D721Med (cell line): Measurements from ENCODE around the gene ILKAP.

ENCODE experiments used
- DNase-seq: peaks from one replicate; pipeline ENCODE4 v3.0.0; 2011; ENCODE audit warnings: low spot score; ENCODE audit not compliant: insufficient read length
- FAIRE-seq: peaks from 2 replicates; lab custom pipeline; 2011; peaks lifted over from hg19 to GRCh38; lab: Jason Lieb, UNC
- TF ChIP-seq, protein P1 (sequence below): IDR thresholded peaks from 2 replicates; pipeline ENCODE4 v1.5.1; 2012; ENCODE audit warnings: mild to moderate bottlenecking, control low read depth; ENCODE audit not compliant: insufficient read depth; ENCODE audit errors: missing control alignments

ILKAP gene

DNA sequence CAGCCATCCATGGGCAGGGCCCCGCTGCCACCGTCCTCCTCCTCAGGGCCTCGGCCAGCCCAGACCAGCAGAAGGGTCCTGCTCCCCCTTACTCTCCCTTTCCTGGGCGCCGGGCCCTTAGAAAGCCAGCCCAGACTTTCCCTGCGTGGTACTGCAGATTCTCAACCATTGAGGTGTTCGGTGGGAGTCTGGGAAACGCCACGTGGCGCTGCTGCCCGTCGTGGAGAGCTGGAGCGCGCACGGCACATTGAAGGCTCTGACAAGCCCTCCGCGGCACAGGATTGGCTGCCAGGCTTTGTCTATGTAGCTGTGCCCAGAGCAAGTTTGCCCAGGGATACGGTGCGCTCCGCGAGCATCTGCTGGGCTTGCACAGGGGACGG lies 75.4 kb downstream of the ILKAP start:
- TF ChIP-seq, protein P1, sequence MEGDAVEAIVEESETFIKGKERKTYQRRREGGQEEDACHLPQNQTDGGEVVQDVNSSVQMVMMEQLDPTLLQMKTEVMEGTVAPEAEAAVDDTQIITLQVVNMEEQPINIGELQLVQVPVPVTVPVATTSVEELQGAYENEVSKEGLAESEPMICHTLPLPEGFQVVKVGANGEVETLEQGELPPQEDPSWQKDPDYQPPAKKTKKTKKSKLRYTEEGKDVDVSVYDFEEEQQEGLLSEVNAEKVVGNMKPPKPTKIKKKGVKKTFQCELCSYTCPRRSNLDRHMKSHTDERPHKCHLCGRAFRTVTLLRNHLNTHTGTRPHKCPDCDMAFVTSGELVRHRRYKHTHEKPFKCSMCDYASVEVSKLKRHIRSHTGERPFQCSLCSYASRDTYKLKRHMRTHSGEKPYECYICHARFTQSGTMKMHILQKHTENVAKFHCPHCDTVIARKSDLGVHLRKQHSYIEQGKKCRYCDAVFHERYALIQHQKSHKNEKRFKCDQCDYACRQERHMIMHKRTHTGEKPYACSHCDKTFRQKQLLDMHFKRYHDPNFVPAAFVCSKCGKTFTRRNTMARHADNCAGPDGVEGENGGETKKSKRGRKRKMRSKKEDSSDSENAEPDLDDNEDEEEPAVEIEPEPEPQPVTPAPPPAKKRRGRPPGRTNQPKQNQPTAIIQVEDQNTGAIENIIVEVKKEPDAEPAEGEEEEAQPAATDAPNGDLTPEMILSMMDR: no peak
- DNase-seq (no peak), FAIRE-seq (no peak)

DNA sequence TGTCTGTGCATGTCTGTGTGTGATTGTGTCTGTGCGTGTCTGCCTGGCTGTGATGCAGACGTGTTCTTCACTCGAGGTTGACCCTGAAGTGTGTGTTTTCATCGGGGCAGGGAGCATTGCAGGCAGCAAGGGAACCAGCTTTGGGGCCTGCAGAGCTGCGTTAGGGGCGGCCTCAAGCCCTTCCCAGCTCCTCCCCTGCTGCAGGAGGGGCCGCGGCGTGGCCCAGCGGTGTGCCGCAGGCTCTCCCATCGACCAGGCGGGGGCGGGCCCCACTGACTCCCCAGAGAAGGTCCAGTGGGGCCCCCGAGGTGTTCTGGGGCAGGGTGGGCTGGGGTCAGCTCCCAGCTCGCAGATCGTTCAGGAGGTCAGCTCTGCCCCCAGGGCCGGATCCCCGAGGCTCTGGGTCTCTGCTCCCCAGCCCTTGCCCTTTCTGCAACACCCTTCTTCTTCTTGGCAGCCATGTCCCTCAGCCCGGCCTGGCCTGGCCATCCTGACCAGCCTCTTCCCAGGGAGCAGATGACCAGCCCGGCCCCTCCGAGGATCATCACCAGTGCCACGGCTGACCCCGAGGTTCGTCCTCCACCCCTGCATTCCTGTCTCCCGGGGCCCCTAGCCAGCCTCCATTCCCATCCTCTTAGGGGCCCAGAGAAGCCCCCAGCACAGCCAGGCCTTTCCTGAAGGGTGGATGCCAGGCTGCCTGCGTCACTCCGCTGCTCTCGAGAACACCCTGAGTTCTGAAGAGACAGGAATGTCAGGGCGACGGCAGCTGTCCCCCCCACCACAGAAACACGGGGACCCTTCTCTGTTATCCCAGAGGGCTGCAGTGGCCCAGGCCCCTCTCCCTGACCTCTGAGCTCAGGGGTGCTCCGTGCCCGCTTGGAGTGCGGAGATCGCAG lies 76.1 kb downstream of the ILKAP start:
- TF ChIP-seq, protein P1: no peak
- FAIRE-seq (no peak), DNase-seq (no peak)

DNA sequence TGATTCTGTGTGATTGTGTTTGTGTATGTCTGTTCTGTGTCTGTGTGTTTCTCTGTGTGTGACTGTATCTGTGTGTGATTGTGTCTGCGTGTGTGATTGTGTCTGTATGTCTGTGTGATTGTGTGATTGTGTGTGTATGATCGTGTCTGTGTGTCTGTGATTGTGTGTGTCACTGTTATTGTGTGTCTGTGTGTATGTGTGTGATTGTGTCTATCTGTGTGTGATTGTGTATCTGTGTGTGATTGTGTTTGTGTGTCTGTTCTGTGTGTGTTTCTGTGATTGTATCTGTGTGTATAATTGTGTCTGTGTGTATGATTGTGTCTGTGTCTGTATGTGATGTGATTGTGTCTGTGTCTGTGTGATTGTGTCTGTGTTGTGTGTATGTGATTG lies 76.7 kb downstream of the ILKAP start:
- TF ChIP-seq, protein P1: no peak
- DNase-seq (no peak), FAIRE-seq (no peak)

DNA sequence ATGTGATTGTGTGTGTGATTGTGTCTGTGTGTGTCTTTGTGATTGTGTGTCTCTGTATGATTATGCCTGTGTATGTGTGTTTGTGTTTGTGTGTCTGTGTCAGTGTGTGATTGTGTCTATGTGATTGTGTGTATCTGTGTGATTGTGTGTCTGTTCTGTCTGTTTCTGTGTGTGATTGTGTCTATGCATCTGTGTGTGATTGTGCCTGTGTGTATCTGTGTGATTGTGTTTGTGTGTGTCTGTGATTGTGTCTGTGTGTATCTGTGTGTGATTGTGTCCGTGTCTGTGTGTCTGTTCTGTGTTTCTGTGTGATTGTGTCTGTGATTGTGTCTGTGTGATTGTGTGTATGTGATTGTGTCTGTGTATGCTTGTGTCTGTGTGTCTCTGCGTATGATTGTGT lies 77.2 kb downstream of the ILKAP start:
- TF ChIP-seq, protein P1: no peak
- DNase-seq (no peak), FAIRE-seq (peak; percentile 77)

DNA sequence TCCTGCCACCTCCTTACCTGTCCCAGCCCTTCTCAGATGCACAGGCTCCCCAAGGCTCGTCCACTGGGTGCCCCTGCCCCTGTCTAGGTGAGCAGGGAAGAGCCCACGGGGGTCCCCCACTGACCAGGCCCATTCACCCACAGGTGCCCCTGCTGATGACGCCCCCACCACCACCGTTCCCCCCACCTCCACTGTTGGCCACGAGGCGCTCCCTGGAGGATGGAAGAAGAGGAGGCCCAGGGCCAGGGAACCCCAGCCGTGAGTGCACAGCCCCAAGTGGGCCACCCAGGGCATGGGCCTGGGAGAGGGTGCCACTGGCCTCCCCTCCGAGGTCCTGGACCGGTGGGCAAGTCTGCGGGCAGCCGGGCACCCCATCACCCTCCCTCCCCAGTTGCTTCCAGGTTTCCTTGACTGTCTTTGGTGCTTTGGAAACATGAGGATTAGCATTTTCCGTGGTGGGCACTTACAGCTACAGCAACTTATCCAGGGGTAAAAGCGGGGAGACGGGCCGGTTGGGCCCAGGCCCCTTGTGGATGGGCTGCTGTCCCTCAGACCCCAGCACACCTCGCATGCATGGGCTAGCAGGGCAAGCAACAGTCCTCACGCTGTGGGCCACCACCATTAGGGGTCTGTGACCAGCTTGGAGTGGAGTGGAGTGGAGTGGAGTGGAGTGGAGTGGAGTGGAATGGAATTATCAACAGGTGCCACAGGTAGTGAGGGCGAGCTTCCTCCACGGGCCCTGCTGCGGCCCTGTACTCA lies 78.2 kb downstream of the ILKAP start:
- FAIRE-seq (no peak), DNase-seq (no peak)
- TF ChIP-seq, protein P1: no peak

DNA sequence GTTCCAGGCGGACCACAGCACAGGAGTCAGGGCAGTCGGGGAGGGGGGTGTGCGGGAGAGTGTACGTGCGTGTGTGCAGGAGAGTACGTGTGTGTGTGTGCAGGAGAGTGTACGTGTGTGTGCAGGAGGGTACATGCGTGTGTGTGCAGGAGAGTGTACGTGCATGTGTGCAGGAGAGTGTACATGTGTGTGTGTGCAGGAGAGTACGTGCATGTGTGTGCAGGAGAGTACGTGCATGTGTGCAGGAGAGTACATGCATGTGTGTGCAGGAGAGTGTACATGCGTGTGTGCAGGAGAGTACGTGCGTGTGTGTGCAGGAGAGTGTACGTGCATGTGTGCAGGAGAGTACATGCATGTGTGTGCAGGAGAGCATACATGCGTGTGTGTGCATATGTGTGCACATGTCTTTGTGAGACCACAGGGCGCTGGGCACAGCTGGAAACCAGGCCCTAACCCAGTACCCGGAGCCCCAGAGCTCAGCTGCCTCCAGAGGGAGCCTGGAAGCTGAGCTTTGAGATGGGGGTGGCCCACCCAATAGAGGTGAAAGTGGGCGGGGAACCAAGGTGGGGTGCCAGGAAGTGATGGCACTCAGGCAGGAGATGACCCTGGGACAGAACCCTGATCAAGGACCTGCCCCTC lies 78.9 kb downstream of the ILKAP start:
- no peak for DNase-seq
- FAIRE-seq: no peak
- TF ChIP-seq, protein P1: no peak
